ENCODE measurements around the gene FAM81B.

FAM81B gene

DNA sequence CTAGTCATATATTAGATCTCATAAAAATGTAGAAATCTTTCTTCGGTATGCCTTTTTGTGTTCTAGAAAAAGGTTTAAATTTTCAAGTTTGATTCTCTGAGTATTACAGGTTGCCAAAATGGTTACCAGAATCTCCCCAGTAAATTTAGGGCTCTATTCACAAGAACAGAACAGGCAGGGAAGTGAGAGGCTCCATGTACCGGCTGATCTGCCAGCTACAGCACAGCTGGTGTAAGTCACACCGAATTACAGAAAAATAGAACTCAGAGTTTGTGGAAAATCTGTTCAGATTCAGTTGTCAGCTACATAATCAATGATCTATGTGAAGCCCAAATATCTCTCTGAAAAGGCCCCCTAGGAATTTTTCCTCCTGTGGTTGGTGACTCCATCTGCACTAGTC is 10.5 kb downstream of the FAM81B start:
- DNase-seq (ENCODE audit: low read depth in 3 of 3, low spot score in 1 of 3) = no peak

DNA sequence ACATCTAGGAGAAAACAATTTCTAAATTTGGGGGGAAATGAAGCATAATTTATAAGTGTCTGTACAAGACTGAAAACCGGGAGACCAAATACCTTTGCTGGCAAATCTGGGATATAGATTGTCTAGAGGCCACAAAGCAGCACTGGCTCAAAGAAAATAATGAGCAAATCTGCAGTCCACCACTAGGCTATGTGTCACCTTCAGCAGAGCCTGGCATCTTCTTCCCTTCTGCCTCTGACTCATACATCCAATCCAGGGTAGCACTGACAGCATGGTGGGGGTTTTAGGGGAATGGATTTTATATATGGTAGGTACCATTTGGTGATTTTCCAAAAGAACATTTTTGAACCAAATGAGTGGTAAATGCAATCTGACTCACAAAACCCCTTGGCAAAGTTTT is 12.8 kb downstream of the FAM81B start:
- DNase-seq (ENCODE audit: low read depth in 3 of 3, low spot score in 1 of 3) = no peak

DNA sequence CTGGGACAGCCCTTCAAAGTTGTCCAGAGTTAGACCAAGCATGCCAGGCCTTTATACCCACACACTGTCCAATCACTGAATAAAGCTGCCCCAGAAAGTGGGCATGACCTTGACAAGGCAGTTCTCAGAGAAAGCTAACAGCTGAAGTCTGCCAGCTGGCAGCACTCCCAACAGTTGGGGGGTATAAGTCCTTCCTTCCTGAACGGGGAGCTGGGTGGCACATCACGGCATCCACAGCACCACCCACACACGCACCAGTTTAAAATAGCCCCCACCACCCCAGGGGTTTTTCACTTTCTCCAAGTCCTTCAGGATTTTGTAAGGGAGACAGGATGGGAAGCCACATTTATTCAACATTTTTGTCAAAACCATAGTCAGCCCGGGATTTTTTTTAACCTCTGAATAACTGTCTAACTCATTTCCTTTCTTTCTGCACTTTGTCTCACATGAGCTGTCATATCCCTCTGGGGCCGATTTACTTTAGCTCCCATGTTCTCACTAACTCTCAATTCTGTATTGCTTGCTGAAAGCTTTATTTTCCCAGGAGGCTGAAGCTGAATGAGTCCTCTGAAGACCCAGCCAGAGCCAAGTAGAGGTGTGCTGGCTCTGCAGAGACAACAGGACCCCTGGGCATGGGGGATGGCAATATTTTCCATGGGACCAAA is 15.4 kb downstream of the FAM81B start:
- no peak for DNase-seq (ENCODE audit: low read depth in 3 of 3, low spot score in 1 of 3)

DNA sequence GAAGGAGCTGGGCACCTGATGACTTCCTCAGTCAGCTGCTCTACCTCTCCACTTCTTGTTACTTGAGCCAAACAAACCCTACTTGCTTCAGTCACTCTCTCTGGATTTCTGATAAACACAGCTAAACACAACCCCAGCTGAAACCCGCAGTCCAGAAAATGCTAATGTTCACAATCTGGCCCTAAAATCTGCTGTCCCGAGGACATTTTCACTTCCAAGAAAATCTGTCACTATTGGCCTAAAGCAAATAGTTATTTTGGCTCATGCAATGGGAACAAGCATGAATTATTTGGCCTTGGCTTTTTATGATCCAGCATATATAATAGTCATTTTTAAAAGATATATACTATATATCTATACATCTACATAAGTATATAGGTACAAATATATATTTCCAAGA is 19.1 kb downstream of the FAM81B start:
- DNase-seq (ENCODE audit: low read depth in 3 of 3, low spot score in 1 of 3) = no peak

DNA sequence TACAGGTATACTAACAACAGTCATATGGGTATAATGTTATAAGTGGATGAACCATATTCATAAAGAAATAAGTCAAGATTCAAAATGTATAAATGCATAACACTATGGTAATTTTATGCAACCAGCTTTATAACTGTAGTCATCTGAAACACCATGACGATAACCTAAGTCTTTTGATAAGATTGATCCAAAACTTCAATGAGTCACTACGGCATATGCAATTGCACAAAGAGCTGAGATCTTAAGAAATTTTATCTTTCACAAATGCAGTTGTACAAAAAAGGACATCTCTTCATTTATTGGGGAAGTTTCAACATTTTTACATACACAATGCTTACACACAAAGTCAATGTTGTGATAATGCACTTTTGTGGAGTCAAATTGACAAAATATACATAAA is 20.3 kb downstream of the FAM81B start:
- no peak for DNase-seq (ENCODE audit: low read depth in 3 of 3, low spot score in 1 of 3)

DNA sequence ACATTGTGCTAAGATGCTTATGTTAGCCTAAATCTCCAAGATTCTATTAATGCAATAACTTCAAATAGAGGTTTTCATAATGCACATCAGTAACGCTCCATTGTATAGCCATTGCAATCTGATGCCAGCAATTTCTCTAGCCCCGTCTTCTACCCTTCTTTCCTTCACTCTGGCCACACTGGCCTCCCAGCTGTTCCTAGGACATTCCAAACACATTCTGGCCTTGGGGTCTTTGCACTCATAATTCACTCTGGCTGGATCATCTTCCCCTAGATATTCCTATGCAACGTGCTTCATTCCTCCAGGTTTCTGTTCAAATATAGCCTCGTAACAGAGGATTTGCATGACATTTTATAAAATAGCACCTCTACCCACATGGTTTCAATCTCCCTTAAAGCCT is 23.3 kb downstream of the FAM81B start:
- no peak for DNase-seq (ENCODE audit: low read depth in 3 of 3, low spot score in 1 of 3)

DNA sequence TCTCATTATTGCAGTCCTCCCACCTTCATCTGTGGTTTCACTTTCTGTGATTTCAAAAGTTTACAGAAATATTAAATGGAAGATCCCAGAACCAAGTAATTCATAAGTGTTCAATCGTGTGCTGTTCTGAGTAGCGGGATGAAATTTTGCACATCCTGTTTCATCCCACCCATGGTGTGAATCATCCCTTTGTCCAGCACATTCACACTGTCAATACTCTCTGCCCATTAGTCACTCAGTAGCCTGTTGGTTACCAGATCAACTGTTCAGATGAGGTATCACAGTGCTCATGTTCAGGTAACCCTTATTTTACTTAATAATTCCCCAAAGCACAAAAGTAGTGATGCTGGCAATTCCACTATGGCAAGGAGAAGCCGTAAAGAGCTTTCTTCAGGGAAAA is 26.8 kb downstream of the FAM81B start:
- no peak for DNase-seq (ENCODE audit: low read depth in 3 of 3, low spot score in 1 of 3)

DNA sequence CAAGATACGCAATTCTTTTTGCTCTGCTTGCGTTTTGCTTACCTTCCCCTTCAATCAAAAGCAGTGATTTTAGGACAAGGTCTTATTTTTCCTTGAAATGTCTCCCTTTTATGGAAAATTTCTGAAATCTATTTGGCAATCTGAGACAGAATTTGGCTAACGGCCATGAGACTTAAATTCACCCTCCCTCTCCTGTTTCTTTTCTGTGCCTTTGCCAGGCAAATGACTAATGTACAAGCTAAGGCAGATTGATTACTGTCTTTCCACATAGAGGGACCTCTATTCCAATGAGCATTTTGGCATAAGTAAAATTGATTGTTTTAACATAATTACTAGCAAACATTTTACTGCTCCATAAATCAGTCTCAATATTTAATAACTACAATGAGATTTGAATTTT is 31.7 kb downstream of the FAM81B start:
- DNase-seq (ENCODE audit: low read depth in 3 of 3, low spot score in 1 of 3) = no peak

DNA sequence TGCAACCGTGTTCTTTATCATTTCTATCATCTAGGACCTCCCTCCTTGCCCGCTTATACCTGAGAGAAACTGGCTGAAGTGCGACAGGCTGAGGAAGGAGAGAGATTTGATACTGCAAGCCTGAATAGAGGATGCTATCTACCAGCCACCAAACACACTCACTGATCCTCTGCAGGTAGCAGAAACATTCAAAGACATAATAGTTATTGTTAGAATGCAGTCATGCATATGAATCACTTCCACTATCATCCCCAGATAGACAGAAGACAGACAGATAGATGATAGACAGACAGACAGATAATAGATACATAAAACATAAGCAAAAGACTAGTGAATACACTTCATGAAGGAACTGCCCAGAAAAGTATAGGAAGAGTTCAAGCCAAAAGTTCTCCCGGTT is 32.9 kb downstream of the FAM81B start:
- no peak for DNase-seq (ENCODE audit: low read depth in 3 of 3, low spot score in 1 of 3)

DNA sequence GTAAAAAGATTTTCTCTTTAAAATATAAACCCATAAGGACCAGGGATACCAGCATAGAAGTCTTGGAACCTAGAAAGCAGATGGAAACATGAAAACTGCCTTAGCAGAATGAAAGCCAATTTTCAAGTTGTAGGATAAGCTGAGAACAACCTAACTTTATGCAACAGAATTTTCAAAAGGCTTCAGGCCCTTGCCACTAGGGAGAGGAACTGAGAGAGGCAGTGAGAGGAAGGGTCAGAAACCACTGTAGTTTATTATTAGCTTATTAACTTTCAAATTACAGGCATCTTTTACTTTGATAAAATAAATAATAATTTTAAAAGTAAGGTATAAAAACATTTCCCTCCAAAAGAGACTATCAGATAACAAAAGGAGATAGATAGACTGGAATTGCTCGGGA is 33.4 kb downstream of the FAM81B start:
- DNase-seq (ENCODE audit: low read depth in 3 of 3, low spot score in 1 of 3) = no peak

DNA sequence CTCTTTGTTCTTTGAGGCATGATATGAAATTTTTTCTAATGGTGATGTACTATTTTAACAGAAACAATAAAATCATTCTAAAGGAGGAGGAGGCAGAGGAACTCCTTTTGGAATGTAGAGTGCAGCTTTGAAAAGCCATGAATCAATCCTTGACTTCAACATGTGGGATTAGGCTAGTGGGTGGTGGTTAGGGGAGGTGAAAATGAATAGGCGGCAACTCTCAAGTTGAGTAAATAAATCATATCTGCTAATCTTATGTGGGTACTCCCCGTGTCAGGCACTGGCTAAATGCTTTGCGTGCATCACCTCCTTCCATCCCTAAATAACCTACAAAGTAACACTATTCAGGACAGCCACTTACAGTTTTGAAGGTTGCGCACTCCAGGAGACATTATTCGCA is 35.1 kb downstream of the FAM81B start:
- DNase-seq (ENCODE audit: low read depth in 3 of 3, low spot score in 1 of 3) = no peak

DNA sequence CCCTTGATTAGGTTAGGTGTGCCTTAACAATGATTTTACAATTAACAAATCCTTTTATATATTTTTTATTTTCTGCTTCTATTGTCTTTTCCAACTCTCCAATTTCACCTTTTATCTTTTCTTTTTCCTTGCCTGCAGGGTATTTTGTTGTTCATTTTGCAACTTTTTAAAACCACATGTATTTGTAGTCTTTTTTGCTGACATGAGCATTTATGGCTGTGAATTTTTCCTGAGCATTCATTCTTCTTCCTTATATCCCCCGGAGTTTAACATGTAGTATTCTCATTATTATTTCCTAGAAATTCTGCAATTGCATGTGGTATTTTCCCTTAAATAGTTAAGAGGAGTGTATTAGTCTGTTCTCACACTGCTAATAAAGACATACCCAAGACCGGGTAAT is 41.6 kb downstream of the FAM81B start:
- no peak for DNase-seq (ENCODE audit: low read depth in 3 of 3, low spot score in 1 of 3)

DNA sequence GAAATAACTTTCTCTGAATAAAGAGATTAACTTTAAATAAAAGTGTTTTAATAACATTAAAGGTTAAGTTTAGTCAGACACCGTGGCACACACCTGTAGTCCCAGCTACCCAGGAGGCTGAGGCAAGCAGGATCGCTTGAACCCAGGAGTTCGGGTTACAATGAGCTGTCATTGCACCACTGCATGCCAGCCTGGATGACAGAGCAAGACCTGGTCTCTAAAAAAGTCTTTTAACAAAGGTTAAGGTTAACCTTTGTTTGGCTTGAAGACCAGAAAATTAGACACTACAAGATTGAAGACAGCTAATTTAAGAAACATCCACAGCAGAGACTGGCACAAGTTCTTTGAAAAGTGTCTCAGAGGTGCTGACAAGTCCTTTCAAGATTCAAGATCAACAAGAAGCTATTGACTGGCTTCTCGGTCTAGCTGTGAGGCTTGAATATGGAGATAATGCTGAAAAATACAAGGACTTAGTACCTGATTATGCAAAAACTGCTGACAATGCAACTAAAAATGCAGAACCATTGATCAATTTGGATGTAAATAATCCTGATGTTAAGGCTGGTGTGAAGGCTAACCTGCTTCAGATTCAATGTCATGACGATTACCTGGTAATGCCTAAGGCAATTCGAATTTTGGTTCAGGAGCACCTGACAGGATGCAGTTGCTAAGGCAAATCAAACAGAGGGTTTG is 48.8 kb downstream of the FAM81B start:
- DNase-seq (ENCODE audit: low read depth in 3 of 3, low spot score in 1 of 3) = no peak

DNA sequence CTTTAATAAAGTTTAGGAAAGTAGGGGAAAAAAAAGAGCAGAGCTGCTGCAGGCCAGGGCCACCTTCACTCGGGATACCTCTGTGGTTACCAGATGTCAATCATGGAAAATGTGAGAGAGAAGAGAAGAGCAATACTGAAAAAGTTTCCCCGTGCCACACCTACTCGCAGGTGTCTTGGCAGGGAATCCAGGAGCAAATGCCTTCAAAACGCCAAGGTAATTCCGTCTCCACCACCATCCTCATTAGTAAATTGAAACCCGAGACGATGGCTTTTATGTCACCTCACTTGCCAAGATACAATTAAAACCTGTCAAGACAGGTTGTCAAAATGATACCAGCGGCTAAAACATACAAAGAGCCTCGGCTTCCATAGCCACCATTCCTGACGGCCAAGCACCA is 49.7 kb downstream of the FAM81B start:
- no peak for DNase-seq (ENCODE audit: low read depth in 3 of 3, low spot score in 1 of 3)

DNA sequence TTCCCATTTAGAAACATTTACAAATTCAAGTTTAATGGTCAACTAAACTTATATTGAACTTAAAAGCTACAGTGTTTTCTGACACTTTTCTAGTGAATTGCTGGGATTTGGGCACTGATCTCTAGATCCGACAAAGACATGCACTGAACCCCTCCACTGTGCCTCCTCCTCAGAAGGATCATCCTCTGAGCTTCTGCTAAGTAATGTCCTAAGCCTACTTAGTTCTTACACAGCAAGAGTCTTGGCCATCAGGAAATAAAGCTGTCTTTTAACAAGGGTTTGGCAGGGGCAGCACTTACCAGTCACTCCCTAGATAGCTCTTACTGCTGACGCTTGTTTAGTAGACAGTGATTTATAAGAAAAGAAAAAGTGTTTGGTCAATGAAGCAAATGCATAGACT is 50.5 kb downstream of the FAM81B start:
- no peak for DNase-seq (ENCODE audit: low read depth in 3 of 3, low spot score in 1 of 3)

DNA sequence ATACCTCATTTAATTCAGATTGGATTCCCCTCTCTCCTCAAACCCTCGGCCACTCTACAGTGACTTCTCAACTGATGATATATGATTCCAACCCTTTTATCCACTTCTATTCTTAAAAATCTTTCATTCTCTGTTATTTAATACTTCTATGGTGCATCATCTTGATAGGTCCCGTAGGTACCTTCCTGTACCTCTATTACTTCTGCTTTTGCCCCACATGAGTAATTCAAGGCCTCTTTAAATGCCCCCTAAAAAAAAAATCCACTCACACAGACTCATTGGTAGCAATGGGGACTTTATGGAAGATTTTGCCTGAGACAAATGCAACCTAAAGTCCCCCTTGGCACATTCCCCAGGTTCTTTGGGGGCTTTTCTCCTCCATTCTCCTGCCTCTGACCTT is 54.3 kb downstream of the FAM81B start:
- DNase-seq (ENCODE audit: low read depth in 3 of 3, low spot score in 1 of 3) = no peak

DNA sequence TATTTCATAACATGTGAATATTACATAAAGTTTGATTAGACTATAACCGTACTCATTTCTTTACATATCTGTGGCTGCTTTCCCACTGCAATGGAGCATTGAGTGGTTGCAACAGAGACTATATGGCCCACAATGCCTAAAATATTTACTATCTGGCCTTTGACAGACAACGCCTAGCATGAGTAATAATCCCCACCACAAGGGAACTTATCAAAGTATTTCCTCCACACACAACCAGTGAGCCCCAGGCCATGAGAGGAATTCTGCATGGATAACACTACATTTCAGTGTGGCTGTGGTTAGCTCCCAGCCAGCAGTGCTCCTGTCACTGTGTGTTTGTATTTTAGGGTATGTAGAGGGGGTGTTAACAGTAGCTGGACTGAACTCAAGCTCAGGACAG is 54.8 kb downstream of the FAM81B start:
- no peak for DNase-seq (ENCODE audit: low read depth in 3 of 3, low spot score in 1 of 3)

DNA sequence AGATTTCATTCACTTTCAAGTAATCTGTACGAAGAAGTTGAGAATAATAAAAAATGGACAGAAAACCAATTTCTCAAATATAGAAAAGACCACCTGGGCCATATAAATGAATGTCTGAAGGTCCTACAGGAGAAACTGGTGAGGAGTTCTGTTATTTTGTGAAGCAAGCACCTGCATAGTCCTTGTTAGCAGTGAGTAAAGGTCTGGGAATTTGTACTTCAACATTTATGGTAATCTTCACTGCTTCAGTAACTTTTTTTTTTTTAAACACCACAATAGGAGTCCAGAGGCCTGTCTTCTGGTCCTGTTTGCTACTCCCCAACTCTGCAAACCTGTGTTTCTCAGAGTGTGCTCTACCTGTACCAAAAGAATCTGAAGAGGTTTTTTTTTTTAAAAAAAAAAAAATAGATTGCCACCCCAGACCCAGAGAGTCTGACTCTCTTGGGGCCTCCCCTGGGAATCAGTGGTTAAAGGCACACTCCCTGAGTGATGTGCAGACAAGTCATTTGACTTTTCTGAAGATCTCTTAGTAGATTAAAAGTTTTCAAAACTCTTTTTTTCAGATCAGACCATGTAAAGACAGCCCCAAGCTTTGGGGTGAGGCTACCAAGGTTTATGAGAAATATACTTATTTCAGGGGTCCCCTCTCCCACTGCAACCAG is 55.5 kb downstream of the FAM81B start:
- DNase-seq (ENCODE audit: low read depth in 3 of 3, low spot score in 1 of 3) = no peak

DNA sequence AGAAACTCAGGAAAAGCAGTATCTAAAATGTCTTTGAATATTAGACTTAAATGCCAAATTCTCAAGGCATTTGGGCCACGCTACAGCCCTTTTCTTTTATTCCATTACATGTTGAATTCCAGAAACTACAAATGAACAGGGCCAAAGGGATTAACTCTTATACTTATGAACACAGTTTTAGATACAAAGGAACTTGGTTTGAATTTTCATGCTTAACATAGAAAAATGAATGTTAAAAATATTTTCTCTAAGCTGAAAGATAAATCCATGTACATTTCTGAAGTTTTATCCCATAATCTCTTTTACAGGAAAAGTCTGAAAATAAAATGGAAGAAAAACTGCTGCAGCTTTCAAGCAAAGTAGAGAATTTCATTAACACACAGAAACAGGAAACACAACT is 56.8 kb downstream of the FAM81B start:
- no peak for DNase-seq (ENCODE audit: low read depth in 3 of 3, low spot score in 1 of 3)

DNA sequence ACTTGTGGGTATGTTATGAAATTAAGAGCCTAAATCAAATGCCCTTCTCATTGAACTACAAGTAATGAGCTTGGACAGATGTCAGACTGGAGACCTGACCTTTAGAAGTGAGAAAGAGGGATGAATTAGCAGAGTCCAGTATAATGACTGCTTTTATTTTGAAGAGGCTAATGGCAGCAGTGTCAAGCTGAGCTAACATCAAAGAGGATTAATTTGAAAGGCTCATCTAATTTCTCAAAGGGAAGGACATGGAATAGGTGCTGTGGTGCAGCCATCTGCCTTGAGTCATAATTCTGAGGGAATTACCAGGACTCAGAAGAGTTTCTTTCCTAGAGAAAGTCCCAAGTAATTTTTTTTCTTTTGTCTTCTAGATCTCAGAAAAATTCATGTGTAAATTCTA is 57.6 kb downstream of the FAM81B start:
- no peak for DNase-seq (ENCODE audit: low read depth in 3 of 3, low spot score in 1 of 3)

DNA sequence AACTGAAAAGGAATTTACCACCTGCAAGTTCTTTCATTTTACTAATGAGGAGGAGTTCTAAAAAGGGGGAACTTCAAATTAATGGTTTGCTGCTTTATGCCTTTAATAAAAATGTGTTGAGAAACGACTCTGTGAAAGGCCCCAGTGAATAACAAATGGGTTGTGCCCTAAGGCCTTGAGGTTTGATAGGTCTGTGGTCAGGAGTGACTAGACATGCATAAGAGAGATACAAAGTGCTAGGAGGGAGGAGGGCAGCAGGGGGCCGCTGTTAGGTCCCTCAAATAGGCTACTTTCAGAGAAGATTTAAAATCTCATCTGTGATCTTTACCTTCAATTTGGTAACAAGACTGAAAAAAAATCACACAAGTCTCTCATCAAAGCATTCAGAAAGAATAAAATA is 58.3 kb downstream of the FAM81B start:
- DNase-seq (ENCODE audit: low read depth in 3 of 3, low spot score in 1 of 3) = no peak

DNA sequence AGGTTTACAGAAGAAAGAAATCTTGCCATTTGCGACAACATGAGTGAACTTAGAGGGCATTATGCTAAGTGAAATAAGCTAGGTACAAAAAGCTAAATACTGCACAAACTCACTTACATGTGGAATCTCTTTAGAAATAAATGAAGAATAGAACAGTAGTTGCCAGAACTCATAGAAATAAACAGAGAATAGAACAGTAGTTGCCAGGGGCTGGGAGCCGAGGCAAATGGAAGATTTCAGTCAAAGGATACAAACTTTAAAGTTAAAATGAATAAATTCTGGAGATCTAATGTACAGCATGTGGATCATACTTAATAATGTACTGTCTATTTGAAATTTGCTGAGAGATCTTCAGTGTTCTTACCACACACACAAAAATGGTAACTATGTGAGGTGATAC is 63.4 kb downstream of the FAM81B start:
- DNase-seq (ENCODE audit: low read depth in 3 of 3, low spot score in 1 of 3) = no peak

DNA sequence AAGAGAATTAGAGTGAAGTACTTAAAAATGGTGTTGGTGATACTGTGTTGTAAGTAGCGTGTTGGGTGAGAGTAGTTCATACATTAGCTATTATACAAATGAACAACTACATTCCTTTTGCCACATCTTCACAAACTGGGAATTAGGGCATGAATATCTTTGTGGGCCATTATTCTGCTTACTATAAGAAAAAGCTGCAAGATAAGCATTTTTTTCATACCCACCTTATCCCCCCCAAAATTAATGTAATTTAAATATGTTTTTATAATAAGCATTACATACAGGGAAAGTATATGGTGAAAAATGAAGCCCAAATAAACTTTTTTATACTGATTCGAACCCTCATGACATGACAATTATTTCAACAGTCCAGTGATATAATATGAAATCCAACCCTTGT is 69.5 kb downstream of the FAM81B start:
- DNase-seq (ENCODE audit: low read depth in 3 of 3, low spot score in 1 of 3) = no peak

Data from stimulated activated CD4-positive, alpha-beta T cell treated with anti-CD3 and anti-CD28 coated beads, TNF-alpha, amount 100 ng/mL, for 1 hour (primary cell).